Measurements from ENCODE around the gene VTI1A. TPM values are rescaled to one million over a fixed set of nuclear protein-coding genes. Genes with fewer than 3 reads are reported as not detected.

The VTI1A gene
- total RNA-seq, 1 donor from 2014 or later = 33.3 TPM

DNA sequence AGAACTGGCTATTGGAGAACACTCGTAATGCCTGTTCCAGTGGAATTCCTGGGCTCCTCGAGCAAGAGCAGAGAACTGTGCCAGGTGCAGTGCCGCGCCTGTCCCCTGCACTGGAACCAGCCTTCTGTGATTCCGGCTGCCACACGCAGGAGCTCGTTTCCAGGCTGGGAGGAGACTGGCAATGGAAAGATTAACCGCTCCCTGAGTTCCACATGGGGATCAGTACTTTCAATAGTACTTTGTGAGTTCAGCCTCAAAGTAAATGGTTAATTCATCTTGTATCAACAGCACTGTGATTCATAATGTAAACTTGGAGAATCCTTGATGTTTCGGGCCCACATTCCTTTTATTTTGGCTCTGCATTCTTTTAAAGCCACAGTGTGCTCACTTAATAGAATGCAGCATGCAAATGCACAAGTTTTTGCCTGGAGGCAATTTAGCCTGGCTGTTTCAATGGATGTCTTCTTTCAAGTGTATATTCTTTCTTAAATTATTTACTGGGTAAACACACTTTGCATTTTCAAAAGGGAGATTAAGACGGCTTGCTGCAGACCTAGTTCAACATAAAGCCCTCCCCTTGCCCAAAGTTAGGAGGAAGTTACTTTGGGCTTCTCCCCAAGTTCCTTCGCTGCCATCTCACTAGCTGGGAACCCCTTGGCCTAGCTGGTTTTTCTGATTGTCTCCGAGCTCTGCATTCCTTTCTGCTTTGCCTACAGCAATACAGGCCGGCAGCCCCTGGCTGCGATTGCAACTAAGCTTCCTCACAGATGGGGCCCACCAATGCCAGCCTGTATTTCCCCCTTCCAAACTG lies 364.9 kb downstream of the VTI1A start:
- H3K9me3 ChIP-seq (ENCODE audit: insufficient read depth, low read depth, low read length) = no peaks in the 10 kb centered on the region
- peak overlapping the region; percentile 82 for H3K4me2 ChIP-seq (ENCODE audit: low read length)
- H2AFZ ChIP-seq (ENCODE audit: low read depth, low read length) = no peak overlapping the region
- no peaks in the 10 kb centered on the region for H3K27me3 Mint-ChIP-seq (ENCODE audit: low read depth, unreplicated experiment)
- peaks cover 70% of the 10 kb centered on the region for H3K4me1 Mint-ChIP-seq (ENCODE audit: low read depth, unreplicated experiment)
- H3K27ac ChIP-seq (ENCODE audit: low read depth, low read length) = peak overlapping the region; percentile 36
- H3K4me1 ChIP-seq (ENCODE audit: insufficient read depth, low read length) = peaks cover 25% of the 10 kb centered on the region
- peak overlapping the region; percentile 80 for H3K27ac Mint-ChIP-seq (ENCODE audit: unreplicated experiment)
- TF ChIP-seq, protein P1, sequence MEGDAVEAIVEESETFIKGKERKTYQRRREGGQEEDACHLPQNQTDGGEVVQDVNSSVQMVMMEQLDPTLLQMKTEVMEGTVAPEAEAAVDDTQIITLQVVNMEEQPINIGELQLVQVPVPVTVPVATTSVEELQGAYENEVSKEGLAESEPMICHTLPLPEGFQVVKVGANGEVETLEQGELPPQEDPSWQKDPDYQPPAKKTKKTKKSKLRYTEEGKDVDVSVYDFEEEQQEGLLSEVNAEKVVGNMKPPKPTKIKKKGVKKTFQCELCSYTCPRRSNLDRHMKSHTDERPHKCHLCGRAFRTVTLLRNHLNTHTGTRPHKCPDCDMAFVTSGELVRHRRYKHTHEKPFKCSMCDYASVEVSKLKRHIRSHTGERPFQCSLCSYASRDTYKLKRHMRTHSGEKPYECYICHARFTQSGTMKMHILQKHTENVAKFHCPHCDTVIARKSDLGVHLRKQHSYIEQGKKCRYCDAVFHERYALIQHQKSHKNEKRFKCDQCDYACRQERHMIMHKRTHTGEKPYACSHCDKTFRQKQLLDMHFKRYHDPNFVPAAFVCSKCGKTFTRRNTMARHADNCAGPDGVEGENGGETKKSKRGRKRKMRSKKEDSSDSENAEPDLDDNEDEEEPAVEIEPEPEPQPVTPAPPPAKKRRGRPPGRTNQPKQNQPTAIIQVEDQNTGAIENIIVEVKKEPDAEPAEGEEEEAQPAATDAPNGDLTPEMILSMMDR (IDR thresholded peaks at IDR 0.05; ENCODE audit: insufficient read depth, low read depth, low read length) = no peak
- TF ChIP-seq EZH2 (IDR thresholded peaks at IDR 0.05; ENCODE audit: insufficient read depth, low read length) = no peak
- H3K36me3 ChIP-seq (ENCODE audit: insufficient read depth, low read length) = no peaks in the 10 kb centered on the region
- H3K9ac ChIP-seq (ENCODE audit: low read length) = peak overlapping the region; percentile 20
- no peaks in the 10 kb centered on the region for H3K79me2 ChIP-seq (ENCODE audit: insufficient read depth, low read length)
- H3K4me3 Mint-ChIP-seq (ENCODE audit: unreplicated experiment) = no peak overlapping the region
- peaks cover 7% of the 10 kb centered on the region for H4K20me1 ChIP-seq (ENCODE audit: insufficient read depth, low read length)
- peak; percentile 97 for DNase-seq (ENCODE audit: low read depth)
- peak; percentile 92 for FAIRE-seq
- peak overlapping the region; percentile 43 for H3K4me3 ChIP-seq (ENCODE audit: insufficient read depth, low read depth, low read length)
- no peaks in the 10 kb centered on the region for H3K27me3 ChIP-seq (ENCODE audit: insufficient read depth, low read length)
- H3K9me3 Mint-ChIP-seq (ENCODE audit: unreplicated experiment) = no peaks in the 10 kb centered on the region
- no peaks in the 10 kb centered on the region for H3K36me3 Mint-ChIP-seq (ENCODE audit: low read depth, unreplicated experiment)

DNA sequence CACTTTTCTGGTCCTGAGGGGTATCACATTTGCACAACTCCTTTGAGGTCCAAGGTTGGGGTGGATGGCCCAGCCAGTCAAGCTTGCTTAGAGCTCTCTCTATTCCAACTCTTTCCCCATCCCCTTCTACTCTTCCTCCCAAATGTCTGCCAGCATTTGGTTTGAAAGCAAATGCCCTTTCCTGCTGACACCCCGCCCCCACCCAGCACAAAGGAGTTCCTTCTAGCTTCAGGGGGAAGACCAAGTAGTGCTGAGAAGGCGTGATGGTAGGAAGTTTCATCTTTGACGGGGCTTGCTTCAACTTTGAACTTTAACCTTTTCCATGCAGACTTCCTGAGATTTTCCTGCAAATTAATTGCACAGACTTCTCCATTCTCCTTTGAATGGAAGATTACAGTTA lies 365.6 kb downstream of the VTI1A start:
- no peaks in the 10 kb centered on the region for H3K9me3 Mint-ChIP-seq (ENCODE audit: unreplicated experiment)
- no peak overlapping the region for H2AFZ ChIP-seq (ENCODE audit: low read depth, low read length)
- peaks cover 1% of the 10 kb centered on the region for H3K36me3 Mint-ChIP-seq (ENCODE audit: low read depth, unreplicated experiment)
- H3K4me1 ChIP-seq (ENCODE audit: insufficient read depth, low read length) = peaks cover 25% of the 10 kb centered on the region
- H3K27me3 Mint-ChIP-seq (ENCODE audit: low read depth, unreplicated experiment) = no peaks in the 10 kb centered on the region
- DNase-seq (ENCODE audit: low read depth) (no peak), FAIRE-seq (no peak)
- peak overlapping the region; percentile 80 for H3K27ac Mint-ChIP-seq (ENCODE audit: unreplicated experiment)
- H3K36me3 ChIP-seq (ENCODE audit: insufficient read depth, low read length) = no peaks in the 10 kb centered on the region
- peak overlapping the region; percentile 7 for H3K4me3 ChIP-seq (ENCODE audit: insufficient read depth, low read depth, low read length)
- H3K4me3 Mint-ChIP-seq (ENCODE audit: unreplicated experiment) = peak overlapping the region; percentile 51
- H4K20me1 ChIP-seq (ENCODE audit: insufficient read depth, low read length) = peaks cover 7% of the 10 kb centered on the region
- H3K79me2 ChIP-seq (ENCODE audit: insufficient read depth, low read length) = no peaks in the 10 kb centered on the region
- no peak overlapping the region for H3K9ac ChIP-seq (ENCODE audit: low read length)
- no peaks in the 10 kb centered on the region for H3K9me3 ChIP-seq (ENCODE audit: insufficient read depth, low read depth, low read length)
- no peaks in the 10 kb centered on the region for H3K27me3 ChIP-seq (ENCODE audit: insufficient read depth, low read length)
- H3K4me2 ChIP-seq (ENCODE audit: low read length) = peak overlapping the region; percentile 82
- no peak overlapping the region for H3K27ac ChIP-seq (ENCODE audit: low read depth, low read length)
- no peak for TF ChIP-seq EZH2 (IDR thresholded peaks at IDR 0.05; ENCODE audit: insufficient read depth, low read length)
- TF ChIP-seq, protein P1 (IDR thresholded peaks at IDR 0.05; ENCODE audit: insufficient read depth, low read depth, low read length) = no peak
- peaks cover 73% of the 10 kb centered on the region for H3K4me1 Mint-ChIP-seq (ENCODE audit: low read depth, unreplicated experiment)

Measured in astrocyte (in vitro differentiated cells and primary cell).